HAP-1 (cell line): ENCODE measurements around the gene ACSL1.
"Not testable (repeated sequence)": the region's sequence is repeated elsewhere in the genome, so short reads cannot be mapped to it uniquely, and the experiment has no call there.

Source experiments
- DNase-seq, 2 experiments: peaks; one replicate each; pipeline ENCODE4 v3.0.0-alpha.2; 2016 to 2020; ENCODE audit warnings: low spot score in 2 of 2
- H3K27me3 ChIP-seq: fragments of 250-450 bp; sonication (Bioruptor Pico); 2 replicates; pipeline ENCODE4 v1.5.1; 2020; ENCODE audit warnings: low read depth, mild to moderate bottlenecking, moderate library complexity
- H3K36me3 ChIP-seq: fragments of 250-450 bp; sonication (Bioruptor Pico); replicated peaks from 2 replicates; pipeline ENCODE4 v1.5.1; 2020; ENCODE audit warnings: mild to moderate bottlenecking
- H3K4me1 ChIP-seq: fragments of 250-450 bp; sonication (Bioruptor Pico); 2 replicates; pipeline ENCODE4 v1.5.1; 2020; ENCODE audit warnings: mild to moderate bottlenecking
- H3K4me3 ChIP-seq: fragments of 250-450 bp; sonication (Bioruptor Pico); 2 replicates; pipeline ENCODE4 v1.5.1; 2020; ENCODE audit warnings: mild to moderate bottlenecking, moderate library complexity
- H3K9me3 ChIP-seq: fragments of 250-450 bp; sonication (Bioruptor Pico); 2 replicates; pipeline ENCODE4 v1.5.1; 2020; ENCODE audit warnings: mild to moderate bottlenecking, moderate library complexity
- in situ Hi-C: fragments of 300-500 bp; cut with MboI; formaldehyde crosslinking; loops from 3 replicates; pipeline ENCODE4 v1.14.3; 2020; ENCODE audit warnings: low sequenced_read_pairs, inconsistent platforms, mixed read lengths

ACSL1 gene

DNA sequence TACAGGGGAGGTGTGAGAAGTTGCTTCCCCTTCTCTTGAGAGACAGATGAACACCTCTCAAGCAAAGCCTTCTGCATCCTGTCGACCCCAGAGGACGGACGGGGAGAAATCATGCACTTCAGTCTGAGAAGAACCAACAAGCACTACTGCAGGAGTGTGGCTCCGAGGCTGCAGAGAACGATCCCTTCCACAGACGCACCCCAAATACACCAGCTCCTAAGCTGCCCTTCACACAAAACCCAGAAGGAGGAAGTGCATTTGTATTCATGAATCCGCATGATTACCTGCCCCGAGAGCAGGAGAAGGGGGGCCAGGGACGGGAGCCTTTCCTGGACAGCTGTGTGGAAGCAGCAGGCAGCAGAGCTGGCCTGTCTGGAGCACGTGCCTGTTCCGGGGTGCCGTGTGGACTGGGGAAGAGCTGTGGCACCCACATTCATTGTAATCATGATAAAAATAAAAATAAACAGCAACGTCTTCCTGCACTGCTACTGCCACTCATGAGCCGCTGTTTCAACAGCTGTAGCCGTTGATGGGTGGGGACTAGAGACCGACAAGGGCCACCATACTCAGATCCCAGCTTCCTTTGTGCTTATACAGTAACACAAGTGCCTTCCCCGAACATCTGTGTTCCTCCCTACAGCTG, 42.9 kb downstream of the ACSL1 start:
- Histone ChIP-seq H3K4me1 (peaks cover 3% of the 10 kb centered on the region; the same call in 1 of the 2 replicates), H3K27me3 (no peaks in the 10 kb centered on the region), H3K36me3 (peaks cover 12% of the 10 kb centered on the region; the same call in 1 of the 2 replicates), H3K4me3 (no peak overlapping the region), H3K9me3 (peaks cover 5% of the 10 kb centered on the region; the same call in 1 of the 2 replicates)
- in situ Hi-C loops, result no loop called here
- no peak for DNase-seq

DNA sequence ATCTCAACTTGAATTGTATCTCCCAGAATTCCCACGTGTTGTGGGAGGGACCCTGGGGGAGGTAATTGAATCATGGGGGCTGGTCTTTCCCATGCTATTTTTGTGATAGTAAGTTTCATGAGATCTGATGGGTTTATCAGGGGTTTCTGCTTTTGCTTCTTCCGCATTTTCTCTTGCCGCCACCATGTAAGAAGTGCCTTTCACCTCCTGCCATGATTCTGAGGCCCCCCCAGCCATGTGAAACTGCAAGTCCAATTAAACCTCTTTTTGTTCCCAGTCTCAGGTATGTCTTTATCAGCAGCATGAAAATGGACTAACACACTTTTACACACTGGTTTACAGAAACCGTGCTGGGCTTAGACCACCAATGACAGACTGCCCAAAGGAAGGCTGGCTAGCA, 46.6 kb downstream of the ACSL1 start:
- DNase-seq, H3K4me1 ChIP-seq, H3K27me3 ChIP-seq, in situ Hi-C loops, H3K9me3 ChIP-seq, H3K4me3 ChIP-seq: not testable (repeated sequence)
- peaks cover 10% of the 10 kb centered on the region for H3K36me3 ChIP-seq

DNA sequence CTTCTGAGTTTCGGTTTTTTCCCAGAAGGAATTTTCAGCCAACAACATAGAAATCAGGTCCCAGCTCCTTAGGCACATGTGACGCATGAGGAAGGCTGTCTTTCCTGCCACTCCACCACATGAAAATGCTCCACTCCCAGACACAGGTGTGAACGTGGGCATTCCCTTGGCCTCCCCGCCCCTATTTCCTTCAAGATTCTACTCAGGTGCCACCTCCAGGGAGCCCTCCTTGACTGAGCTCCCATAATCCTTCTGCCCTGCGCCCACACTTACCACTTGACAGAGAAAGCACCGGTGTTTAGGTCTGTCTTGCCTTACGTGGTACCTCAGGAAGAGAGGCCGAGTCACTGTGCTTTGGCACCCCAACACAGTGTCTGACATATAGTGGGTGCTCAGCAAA, 47.4 kb downstream of the ACSL1 start:
- Histone ChIP-seq H3K4me3 (no peak overlapping the region), H3K36me3 (peaks cover 10% of the 10 kb centered on the region), H3K9me3 (peaks cover 5% of the 10 kb centered on the region; the same call in 1 of the 2 replicates), H3K27me3 (no peaks in the 10 kb centered on the region), H3K4me1 (no peaks in the 10 kb centered on the region)
- in situ Hi-C loops, result no loop called here
- DNase-seq, result no peak

DNA sequence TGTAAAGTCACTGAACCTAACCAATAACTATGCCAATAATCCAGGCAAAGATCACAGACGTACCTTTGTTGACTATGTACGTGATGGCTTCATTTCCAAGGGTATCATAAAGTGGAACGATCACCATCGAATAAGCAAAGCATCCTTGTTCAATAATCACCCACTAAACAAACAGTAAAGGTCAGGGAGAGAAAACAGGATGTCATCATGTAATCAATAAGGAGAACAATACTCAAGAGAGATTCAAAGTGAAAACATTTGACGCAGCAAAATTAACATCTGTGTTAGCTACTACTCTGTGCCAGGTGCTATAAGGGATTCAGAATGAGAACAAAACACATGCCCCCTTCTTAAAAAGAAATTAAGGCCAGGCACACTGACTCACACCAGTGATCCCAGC, 48.9 kb downstream of the ACSL1 start:
- H3K4me3 ChIP-seq, result no peak overlapping the region
- peaks cover 10% of the 10 kb centered on the region for H3K36me3 ChIP-seq
- peaks cover 5% of the 10 kb centered on the region; the same call in 1 of the 2 replicates for H3K9me3 ChIP-seq
- in situ Hi-C loops, result no loop called here
- no peaks in the 10 kb centered on the region for H3K27me3 ChIP-seq
- no peak for DNase-seq
- H3K4me1 ChIP-seq, result no peaks in the 10 kb centered on the region

DNA sequence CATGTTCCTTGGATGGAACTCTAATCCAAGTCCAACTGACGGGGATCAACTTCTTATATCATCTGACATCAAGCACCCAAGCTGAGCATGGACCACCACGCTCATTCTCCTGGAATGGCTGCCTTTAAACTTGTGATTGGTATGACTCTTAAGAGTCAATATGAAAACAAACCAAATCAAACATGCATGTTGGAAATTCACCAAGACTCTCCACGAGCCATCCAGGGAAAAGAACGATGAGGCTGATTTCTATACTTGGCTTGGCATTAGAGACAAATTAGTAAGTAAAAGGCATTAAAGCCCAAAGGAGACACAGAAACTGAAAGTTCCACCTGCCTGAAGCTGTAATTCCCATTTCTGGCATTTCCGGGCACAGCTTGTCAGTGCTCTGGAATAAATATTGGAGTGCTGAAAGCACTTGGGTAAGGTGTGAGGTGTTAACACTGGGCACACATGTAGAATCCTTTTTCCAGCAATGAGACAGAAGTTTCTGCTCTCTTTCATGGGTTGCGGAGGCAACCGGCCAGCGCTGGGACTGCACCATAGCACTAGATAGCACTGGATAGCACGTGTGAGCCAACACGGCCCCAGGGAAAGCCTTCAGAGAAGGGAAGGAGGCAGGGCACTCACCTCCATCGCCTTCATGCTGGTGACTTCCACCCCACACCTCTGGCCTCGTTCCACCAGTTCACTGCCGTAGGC, 49.8 kb downstream of the ACSL1 start:
- H3K36me3 ChIP-seq, result peaks cover 10% of the 10 kb centered on the region
- H3K4me3 ChIP-seq, result no peak overlapping the region
- in situ Hi-C loops, result no loop called here
- no peaks in the 10 kb centered on the region for H3K4me1 ChIP-seq
- no peaks in the 10 kb centered on the region for H3K27me3 ChIP-seq
- DNase-seq, result no peak
- peaks cover 5% of the 10 kb centered on the region; the same call in 1 of the 2 replicates for H3K9me3 ChIP-seq

DNA sequence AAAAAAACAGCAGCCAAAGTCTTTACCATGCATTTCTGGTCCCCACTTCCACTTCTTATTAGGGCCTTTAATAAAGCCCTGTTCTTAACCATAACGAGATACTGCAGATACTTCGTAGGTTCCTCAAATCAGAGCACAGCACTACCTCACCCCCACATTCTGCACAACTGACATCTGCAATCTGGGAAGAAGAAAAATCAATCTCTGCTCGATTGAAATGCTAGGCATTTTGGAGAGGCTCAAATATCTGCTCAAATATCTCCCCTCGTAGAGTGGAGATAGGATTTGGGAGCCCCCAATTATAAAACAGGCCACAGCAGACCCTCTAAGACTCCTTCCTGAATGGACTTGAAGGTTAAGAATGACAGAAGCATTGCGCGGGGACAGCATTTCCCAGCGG, 51.6 kb downstream of the ACSL1 start:
- Histone ChIP-seq H3K27me3 (no peaks in the 10 kb centered on the region), H3K4me3 (no peak overlapping the region), H3K4me1 (no peaks in the 10 kb centered on the region), H3K9me3 (peaks cover 2% of the 10 kb centered on the region; the same call in 1 of the 2 replicates), H3K36me3 (peaks cover 6% of the 10 kb centered on the region)
- in situ Hi-C loops, result no loop called here
- no peak for DNase-seq

DNA sequence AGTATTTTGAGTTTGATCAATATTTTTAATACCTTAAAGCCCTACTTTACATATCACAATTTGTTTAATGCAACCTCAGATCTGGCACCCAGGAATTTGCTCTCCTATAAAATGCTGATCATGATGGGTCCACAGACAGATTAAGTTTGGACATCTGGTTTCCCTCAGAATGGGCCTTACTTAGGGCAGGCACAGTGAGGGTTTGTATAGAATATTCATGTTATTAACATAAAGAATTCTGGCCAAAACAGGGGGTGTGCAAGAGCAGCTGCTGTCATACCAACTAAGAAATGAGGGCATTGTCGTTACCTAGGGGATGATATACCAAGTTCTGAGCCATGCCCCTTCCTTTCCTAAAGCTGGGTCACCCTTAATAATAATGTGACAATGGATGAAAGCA, 54.4 kb downstream of the ACSL1 start:
- no peaks in the 10 kb centered on the region for H3K9me3 ChIP-seq
- H3K4me1 ChIP-seq, result no peaks in the 10 kb centered on the region
- H3K27me3 ChIP-seq, result no peaks in the 10 kb centered on the region
- H3K4me3 ChIP-seq, result no peak overlapping the region
- peaks cover 17% of the 10 kb centered on the region for H3K36me3 ChIP-seq
- DNase-seq, result no peak
- in situ Hi-C loops, result no loop called here

DNA sequence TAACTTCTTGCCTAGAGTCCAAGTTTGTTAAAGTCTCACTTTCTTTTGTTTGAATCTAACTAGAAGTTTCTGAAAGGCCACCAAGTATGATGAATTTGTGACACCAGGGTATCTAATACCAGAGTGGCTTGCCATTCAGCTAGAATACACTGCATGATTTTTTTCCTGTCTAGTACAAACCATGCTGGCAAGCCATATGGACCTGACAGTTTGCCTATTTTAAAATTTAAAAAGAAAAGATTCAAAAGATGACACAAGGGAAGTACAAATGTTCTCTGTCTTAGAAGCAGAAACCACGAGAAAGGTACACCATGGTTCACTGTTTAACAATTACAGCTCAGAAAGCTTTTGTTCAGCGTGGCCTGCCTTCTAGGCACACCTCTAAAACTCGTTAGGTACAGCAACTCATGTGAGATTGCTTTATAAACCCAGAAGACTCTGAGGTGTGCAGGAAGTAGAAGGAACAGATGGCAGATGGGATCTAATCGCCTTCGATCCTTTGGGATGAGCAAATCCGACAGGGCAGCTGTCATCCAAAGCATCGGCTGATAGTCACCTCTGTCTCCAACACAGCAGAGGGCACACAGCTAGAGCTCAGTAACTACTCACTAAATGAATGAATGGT, 56.5 kb downstream of the ACSL1 start:
- Histone ChIP-seq H3K36me3 (peaks cover 23% of the 10 kb centered on the region), H3K4me1 (no peaks in the 10 kb centered on the region), H3K4me3 (no peak overlapping the region), H3K27me3 (no peaks in the 10 kb centered on the region), H3K9me3 (no peaks in the 10 kb centered on the region)
- in situ Hi-C loops, result no loop called here
- DNase-seq, result no peak

DNA sequence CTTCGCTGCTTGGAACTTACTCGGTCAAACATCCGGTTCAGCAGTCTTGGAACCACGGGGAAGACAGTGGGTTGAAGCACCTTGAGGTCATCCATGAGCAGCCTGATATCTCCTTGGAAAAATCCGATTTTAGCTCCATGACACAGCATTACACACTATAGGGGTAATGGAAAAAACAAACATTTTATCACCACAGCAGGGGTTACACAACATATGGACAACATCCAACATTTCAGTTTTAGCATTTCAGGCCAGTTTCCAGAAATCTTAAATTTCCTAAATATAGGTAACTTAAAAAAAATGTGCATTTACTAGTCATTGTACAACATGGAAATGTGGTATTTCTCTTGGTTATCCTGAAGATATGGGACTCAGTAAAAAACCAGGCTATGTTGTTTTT, 57.5 kb downstream of the ACSL1 start:
- in situ Hi-C loops, result no loop called here
- Histone ChIP-seq H3K27me3 (no peaks in the 10 kb centered on the region), H3K36me3 (peaks cover 23% of the 10 kb centered on the region), H3K4me1 (no peaks in the 10 kb centered on the region), H3K4me3 (no peak overlapping the region), H3K9me3 (no peaks in the 10 kb centered on the region)
- DNase-seq, result no peak

DNA sequence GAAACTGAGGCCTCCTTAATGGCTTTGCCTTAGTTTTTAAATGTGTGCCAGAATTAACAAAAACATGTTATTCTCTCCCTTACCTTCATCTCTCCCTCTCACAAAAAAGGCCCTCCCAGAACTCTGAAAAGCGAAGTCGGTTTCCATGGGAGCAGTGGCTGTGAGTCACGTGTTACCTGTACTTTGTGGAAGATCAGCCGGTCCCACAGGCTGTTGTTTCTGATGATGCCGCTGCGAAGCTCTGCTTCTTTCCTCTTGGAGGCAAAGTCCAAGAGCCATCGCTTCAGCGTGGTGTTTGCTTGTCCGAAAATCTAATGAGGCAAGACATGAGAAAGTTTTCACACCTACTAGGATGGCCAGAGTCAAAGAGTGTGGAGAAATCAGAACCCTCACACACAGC, 59.3 kb downstream of the ACSL1 start:
- in situ Hi-C loops, result no loop called here
- H3K27me3 ChIP-seq, result no peaks in the 10 kb centered on the region
- H3K36me3 ChIP-seq, result peaks cover 28% of the 10 kb centered on the region
- H3K9me3 ChIP-seq, result no peaks in the 10 kb centered on the region
- DNase-seq, result no peak
- no peaks in the 10 kb centered on the region for H3K4me1 ChIP-seq
- H3K4me3 ChIP-seq, result no peak overlapping the region

DNA sequence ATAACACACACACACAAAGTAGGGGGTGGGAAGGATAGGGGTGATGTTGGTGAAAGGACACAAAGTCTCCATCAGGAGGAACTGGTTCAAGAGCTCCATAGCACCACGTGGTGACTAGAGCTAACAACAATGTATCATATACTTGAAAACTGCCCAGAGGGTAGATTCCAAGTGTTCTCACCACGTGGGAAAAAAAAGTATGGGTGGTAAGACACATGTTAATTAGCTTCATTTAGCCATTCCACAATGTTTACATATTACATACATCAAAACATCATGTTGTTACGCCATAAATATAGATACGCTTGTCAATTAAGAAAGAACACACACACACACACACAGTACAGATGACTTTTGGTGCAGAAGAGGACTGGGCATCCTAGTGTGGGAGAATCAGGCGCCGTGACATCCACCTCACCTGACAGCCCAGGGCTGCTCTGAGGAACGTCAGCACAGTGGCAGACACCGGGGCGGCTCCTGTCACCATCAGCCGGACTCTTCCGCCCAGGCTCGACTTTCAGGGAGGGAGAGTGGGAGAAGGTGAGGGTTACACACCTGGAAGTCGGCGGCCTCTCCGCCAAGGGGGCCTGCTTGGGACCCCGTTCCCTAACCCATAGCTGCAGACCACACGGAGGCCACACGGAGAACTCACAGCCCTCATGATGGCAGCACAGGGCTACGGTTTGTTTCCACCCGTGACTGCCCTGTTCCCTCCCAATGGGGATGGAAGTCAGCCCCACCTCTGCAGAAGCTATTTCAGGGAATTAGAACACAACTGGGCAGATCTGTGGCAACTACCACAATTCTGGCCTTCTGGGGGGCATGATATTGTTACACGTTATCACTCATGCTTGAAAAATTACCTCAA, 60.1 kb downstream of the ACSL1 start:
- no peaks in the 10 kb centered on the region for H3K4me1 ChIP-seq
- no peaks in the 10 kb centered on the region for H3K27me3 ChIP-seq
- H3K9me3 ChIP-seq, result no peaks in the 10 kb centered on the region
- peaks cover 28% of the 10 kb centered on the region for H3K36me3 ChIP-seq
- DNase-seq, result no peak
- in situ Hi-C loops, result no loop called here
- H3K4me3 ChIP-seq, result no peak overlapping the region

DNA sequence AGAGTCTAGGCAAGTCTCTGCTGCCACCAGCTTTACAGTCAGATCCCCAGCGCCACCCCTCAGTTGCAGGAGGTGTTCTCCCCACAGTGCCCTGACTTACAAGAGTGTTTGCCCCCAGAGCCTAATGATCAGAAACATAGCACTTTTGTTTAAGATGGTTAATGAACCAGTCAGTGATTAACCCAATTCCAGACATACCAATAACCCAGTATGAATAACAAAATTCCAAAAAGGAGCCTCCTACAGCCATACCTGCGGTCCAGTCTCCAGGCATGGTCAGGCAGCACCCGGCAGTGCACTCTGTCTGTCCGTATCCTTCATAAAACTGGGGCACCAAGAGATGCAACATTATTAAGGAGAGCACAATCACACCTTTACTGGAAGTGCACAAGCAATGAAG, 61.2 kb downstream of the ACSL1 start:
- Histone ChIP-seq H3K4me3 (no peak overlapping the region), H3K36me3 (peaks cover 28% of the 10 kb centered on the region), H3K4me1 (no peaks in the 10 kb centered on the region), H3K27me3 (no peaks in the 10 kb centered on the region), H3K9me3 (no peaks in the 10 kb centered on the region)
- no peak for DNase-seq
- in situ Hi-C loops, result no loop called here

DNA sequence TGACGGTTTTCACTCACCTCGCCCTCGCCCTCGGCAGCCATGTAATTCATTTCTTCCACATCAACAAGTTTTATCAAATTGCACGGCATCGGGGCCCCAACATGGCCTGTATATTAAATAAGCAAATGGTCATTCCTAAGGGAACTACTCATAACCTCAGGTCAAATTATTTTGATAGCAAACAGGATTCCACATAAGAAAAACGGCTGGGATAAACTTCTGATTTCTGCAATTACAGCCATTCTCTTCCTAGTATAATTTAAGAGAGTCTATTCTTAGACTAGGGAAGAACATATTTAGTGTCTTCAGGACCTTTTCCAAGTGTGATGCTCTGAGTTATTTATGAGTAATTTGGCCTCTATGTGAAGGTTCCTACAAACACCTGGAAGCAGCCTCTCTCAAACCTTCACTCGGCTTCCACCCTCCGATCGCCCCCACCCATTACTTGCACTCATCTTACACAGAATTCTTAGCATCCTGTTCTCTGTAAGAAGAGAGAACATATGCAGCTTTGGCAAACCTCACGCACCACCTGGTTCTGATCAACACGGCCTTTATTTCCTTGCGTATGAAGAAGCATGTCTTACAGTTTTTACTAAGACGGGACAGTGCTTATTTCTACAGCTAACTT, 62.5 kb downstream of the ACSL1 start:
- in situ Hi-C loops, result no loop called here
- Histone ChIP-seq H3K9me3 (no peaks in the 10 kb centered on the region), H3K4me1 (no peaks in the 10 kb centered on the region), H3K36me3 (peaks cover 33% of the 10 kb centered on the region), H3K4me3 (no peak overlapping the region), H3K27me3 (no peaks in the 10 kb centered on the region)
- DNase-seq, result no peak
